ENCODE results near the gene HELT. TPM values are rescaled to one million over a fixed set of nuclear protein-coding genes. Genes with fewer than 3 reads are reported as not detected.

The HELT gene
- total RNA-seq: not detected in 2 replicates

GRCh38 chr4:185017964-185018772 is at the start of gene HELT:
HELT (plus strand) TSS chr4:185018490; CDS start chr4:185018929, 439 bp downstream.

Other genes starting within 250 kb of the HELT start
- gene ACSL1, start 192.5 kb upstream of the HELT start, total RNA-seq: 13.4 and 17.8 TPM in 2 replicates
- 7.2 and 7.5 TPM in 2 replicates for gene SLC25A4, start 124.8 kb downstream of the HELT start, total RNA-seq
- 22.9 and 35.2 TPM in 2 replicates for gene CFAP97, start 185.5 kb downstream of the HELT start, total RNA-seq
- 24.5 and 25.6 TPM in 2 replicates for gene SNX25, start 191.1 kb downstream of the HELT start, total RNA-seq

Data from vein endothelial cell (primary cell).